Cardiac muscle cell (in vitro differentiated cells and primary cell): Measurements from ENCODE around the gene BRD3. TPM values are rescaled to one million over a fixed set of nuclear protein-coding genes. Genes with fewer than 3 reads are reported as not detected.

ENCODE experiments used
- DNase-seq, 2 donors: peaks; one replicate each; pipeline versions ENCODE4 v3.0.0 to v3.0.0-alpha.2; 2010 to 2017; ENCODE audit warnings: low read depth in 1 of 2, low spot score in 1 of 2
- H3K27ac ChIP-seq: fragments of 200-600 bp; sonication (generic); 2 replicates; pipeline ENCODE4 v1.5.1; 2016
- H3K27me3 ChIP-seq: fragments of 200-600 bp; sonication (generic); 2 replicates; pipeline ENCODE4 v1.6.0; 2016; ENCODE audit warnings: control low read depth
- H3K36me3 ChIP-seq: fragments of 200-600 bp; sonication (generic); 2 replicates; pipeline ENCODE4 v1.5.1; 2016; ENCODE audit warnings: control low read depth
- H3K4me1 ChIP-seq: fragments of 200-600 bp; sonication (generic); 2 replicates; pipeline ENCODE4 v1.8.1; 2017; ENCODE audit warnings: low read depth, mild to moderate bottlenecking, mixed run types
- H3K4me3 ChIP-seq: fragments of 200-600 bp; sonication (generic); 2 replicates; pipeline ENCODE4 v1.5.1; 2016; ENCODE audit warnings: mild to moderate bottlenecking
- H3K9me3 ChIP-seq: fragments of 200-600 bp; sonication (generic); 2 replicates; pipeline ENCODE4 v1.5.1; 2017; ENCODE audit warnings: low read depth, mild to moderate bottlenecking, control low read depth
- polyA plus RNA-seq: library from polyadenylated mRNA; unstranded; fragments of >200 nt; fragmentation: Nextera tagmentation; extraction: Ambion mirVana; gene quantifications from 2 replicates; pipeline ENCODE4 v1.2.1, GENCODE V29; 2016
- total RNA-seq: library from RNA; depleted of rRNA; stranded (reverse); fragments of >200 nt; gene quantifications from 2 replicates; pipeline ENCODE4 v1.2.3, GENCODE V29; 2016
- TF ChIP-seq, protein P1 (sequence below): IDR thresholded peaks from 2 replicates; pipeline ENCODE4 v1.5.1; 2012; ENCODE audit warnings: low read depth, mild to moderate bottlenecking, low read length

The BRD3 gene
- total and polyA plus RNA-seq, 2 experiments from 2014 or later: 42.6 to 44.9 TPM

DNA sequence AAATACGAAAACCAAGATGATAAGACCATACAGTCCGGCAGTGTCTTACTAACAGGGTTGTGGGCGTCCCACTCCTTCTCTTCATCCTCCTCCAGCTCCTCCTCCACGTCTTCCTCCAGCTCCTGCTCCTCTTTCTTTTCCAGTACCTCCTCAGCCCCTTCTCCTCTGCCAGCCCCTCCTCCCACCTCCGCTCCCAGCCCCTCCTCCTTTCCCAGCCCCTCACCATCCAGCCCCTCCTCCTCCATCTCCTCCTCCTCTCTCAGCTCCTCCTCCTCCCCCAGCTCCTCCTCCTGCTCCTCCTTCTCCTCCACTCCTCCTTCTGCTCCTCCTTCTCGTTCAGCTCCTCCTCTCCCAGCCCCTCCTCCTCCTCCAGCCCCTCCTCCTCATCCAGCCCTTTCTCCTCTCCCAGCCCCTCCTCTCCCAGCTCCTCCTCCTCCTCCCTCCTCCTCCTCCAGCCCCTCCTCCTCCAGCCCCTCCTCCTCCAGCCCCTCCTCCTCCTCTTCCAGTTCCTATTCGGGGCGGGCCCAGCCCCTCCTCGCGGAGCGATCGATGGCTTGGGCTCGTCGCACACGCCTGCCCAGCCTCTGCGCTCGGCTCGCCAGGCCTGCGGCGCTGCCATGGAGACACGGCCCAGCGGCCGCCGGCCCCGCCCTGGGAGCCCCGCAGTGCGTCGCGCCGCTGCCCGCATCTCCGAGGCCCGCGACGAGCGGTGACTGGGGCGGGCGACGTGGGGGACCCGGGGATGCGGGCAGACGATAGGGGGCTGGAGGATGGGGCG is 42.8 kb downstream of the BRD3 start, which contains the start of gene BRD3OS:
BRD3OS (plus strand) TSS at position 654 of the 778 bp plus-strand sequence. CDS start 1,267 bp downstream, outside the sequence.
- Histone ChIP-seq H3K27me3 (no peaks in the 10 kb centered on the region), H3K4me3 (peak within 1 kb of the TSS; percentile 68), H3K9me3 (no peaks in the 10 kb centered on the region), H3K36me3 (no peaks in the 10 kb centered on the region), H3K27ac (peak within 1 kb of the TSS; percentile 71), H3K4me1 (no peaks in the 10 kb centered on the region)
- TF ChIP-seq, protein P1, sequence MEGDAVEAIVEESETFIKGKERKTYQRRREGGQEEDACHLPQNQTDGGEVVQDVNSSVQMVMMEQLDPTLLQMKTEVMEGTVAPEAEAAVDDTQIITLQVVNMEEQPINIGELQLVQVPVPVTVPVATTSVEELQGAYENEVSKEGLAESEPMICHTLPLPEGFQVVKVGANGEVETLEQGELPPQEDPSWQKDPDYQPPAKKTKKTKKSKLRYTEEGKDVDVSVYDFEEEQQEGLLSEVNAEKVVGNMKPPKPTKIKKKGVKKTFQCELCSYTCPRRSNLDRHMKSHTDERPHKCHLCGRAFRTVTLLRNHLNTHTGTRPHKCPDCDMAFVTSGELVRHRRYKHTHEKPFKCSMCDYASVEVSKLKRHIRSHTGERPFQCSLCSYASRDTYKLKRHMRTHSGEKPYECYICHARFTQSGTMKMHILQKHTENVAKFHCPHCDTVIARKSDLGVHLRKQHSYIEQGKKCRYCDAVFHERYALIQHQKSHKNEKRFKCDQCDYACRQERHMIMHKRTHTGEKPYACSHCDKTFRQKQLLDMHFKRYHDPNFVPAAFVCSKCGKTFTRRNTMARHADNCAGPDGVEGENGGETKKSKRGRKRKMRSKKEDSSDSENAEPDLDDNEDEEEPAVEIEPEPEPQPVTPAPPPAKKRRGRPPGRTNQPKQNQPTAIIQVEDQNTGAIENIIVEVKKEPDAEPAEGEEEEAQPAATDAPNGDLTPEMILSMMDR: no peak
- peak; percentile 100 for DNase-seq

DNA sequence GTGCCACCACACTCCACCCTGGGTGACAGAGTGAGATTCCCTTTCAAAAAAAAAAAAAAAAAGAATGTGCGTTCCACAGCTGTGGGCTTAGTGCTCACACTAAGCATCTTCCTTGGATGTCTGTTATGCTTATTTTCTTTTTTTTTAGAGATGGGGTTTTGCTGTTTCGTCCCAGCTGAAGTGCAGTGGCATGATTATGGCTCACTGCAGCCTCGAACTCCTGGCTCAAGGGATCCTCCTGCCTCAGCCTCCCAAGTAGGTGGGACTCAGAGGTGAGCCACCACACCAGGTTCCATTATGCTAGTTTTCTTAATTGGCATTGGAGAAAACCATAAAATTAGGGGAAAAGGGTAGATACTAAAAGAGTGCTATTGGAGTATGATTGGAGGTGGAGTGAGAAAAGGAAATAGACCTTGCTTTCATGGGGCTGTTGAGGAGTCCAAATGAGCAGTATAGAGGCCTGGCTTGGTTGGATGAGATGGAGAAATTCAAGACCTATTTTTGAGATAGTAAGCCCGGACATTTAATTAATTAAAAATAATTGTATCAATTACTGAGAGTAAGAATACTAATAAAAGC is 43.5 kb downstream of the BRD3 start:
- H3K4me3 ChIP-seq: peak overlapping the region; percentile 25
- peak overlapping the region; percentile 71 for H3K27ac ChIP-seq
- no peaks in the 10 kb centered on the region for H3K36me3 ChIP-seq
- no peaks in the 10 kb centered on the region for H3K9me3 ChIP-seq
- H3K4me1 ChIP-seq: no peaks in the 10 kb centered on the region
- H3K27me3 ChIP-seq: no peaks in the 10 kb centered on the region
- no peak for DNase-seq
- TF ChIP-seq, protein P1: no peak

DNA sequence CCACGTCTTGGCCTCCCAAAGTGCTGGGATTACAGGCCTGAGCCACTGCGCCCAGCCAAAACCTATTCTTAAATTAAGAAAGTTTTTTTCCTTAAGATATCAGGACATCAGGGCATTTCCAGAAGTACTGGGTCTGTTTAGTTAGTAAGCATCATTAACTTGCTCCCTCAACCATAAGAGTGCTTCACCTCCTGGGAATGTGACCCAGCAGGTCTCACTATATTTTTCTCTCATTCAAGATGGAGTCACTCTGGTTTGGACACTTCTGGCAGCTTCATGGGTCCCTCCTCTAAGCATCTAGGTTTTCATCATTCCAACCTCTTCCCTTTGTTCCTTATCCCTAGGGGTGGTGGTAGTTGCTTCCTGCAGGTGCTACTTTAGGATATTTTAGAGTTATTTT is 52.9 kb downstream of the BRD3 start:
- no peaks in the 10 kb centered on the region for H3K36me3 ChIP-seq
- H3K4me1 ChIP-seq: no peaks in the 10 kb centered on the region
- TF ChIP-seq, protein P1: no peak
- peaks cover 3% of the 10 kb centered on the region for H3K9me3 ChIP-seq
- no peak for DNase-seq
- H3K4me3 ChIP-seq: no peak overlapping the region
- no peak overlapping the region for H3K27ac ChIP-seq
- H3K27me3 ChIP-seq: no peaks in the 10 kb centered on the region

DNA sequence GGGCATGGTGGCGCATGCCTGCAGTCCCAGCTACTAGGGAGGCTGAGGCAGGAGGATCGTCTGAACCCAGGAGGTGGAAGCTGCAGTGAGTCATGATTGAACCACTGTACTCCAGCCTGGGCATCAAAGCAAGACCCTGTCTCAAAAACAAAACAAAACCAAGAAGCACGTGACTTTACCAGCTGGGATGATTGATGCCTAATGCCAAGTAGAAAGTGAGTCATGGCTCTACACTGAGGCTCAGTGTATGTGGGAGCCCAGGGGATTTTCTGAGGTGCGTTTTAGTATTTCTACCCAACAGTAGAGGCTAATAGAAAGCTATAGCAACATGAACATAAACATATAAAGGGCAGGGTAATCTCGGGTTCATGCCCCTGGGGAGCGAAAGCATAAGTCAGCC is 56.4 kb downstream of the BRD3 start:
- TF ChIP-seq, protein P1: no peak
- no peaks in the 10 kb centered on the region for H3K36me3 ChIP-seq
- no peaks in the 10 kb centered on the region for H3K27me3 ChIP-seq
- H3K4me3 ChIP-seq: no peak overlapping the region
- DNase-seq: no peak
- no peaks in the 10 kb centered on the region for H3K4me1 ChIP-seq
- H3K27ac ChIP-seq: no peak overlapping the region
- peaks cover 3% of the 10 kb centered on the region for H3K9me3 ChIP-seq

DNA sequence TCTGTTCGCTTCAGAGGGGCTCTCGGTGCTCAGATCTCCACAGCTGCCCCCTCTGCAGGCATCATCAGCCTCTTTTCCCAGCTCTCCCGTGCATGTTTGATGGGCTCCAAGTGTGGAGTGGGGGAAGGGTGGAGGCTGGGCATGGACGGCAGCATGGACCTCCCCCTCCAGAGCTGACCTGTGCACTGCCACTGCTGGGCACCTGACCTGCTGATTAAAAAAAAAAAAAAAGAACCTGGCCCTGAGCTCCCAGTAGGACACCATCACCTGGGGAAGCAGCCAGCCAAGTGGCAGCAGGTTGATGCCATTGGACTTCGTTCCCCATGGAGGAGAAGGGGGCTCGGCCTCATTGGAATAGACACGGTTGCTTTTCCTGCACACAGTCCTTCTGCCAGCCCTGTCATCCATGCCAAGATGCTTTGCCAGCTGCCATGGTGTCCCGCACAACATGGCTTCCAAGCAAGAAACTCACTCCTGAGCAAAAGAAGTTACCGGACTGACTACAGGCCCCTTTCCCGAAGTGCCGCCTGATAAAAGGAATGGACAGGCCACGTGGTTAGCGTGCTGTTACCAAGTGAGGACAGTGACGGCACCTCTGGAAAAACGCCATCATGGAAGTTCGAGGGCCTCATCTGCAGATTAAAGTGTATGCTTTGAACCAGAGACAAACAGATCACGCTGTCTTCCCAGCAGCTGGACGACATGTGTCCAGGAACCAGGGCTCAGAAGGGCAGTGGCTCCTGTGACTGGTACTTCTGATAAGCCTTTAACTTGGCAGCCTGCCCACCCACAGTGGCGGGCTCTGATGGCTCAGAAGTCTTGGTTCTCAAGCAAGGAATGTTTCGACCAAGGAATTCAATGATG is 57.3 kb downstream of the BRD3 start:
- no peaks in the 10 kb centered on the region for H3K36me3 ChIP-seq
- TF ChIP-seq, protein P1: no peak
- peak in 1 of 2 donors; percentile 18 for DNase-seq
- no peaks in the 10 kb centered on the region for H3K4me1 ChIP-seq
- peaks cover 3% of the 10 kb centered on the region for H3K9me3 ChIP-seq
- H3K4me3 ChIP-seq: no peak overlapping the region
- no peaks in the 10 kb centered on the region for H3K27me3 ChIP-seq
- H3K27ac ChIP-seq: no peak overlapping the region
